Cardiac muscle cell (in vitro differentiated cells and primary cell): ENCODE measurements around the gene MED8. TPM values are rescaled to one million over a fixed set of nuclear protein-coding genes. Genes with fewer than 3 reads are reported as not detected.

Experiments
- DNase-seq, 2 donors: peaks; one replicate each; pipeline versions ENCODE4 v3.0.0 to v3.0.0-alpha.2; 2010 to 2017; ENCODE audit warnings: low read depth in 1 of 2, low spot score in 1 of 2
- H3K27ac ChIP-seq: fragments of 200-600 bp; sonication (generic); 2 replicates; pipeline ENCODE4 v1.5.1; 2016
- H3K27me3 ChIP-seq: fragments of 200-600 bp; sonication (generic); 2 replicates; pipeline ENCODE4 v1.6.0; 2016; ENCODE audit warnings: control low read depth
- H3K36me3 ChIP-seq: fragments of 200-600 bp; sonication (generic); 2 replicates; pipeline ENCODE4 v1.5.1; 2016; ENCODE audit warnings: control low read depth
- H3K4me1 ChIP-seq: fragments of 200-600 bp; sonication (generic); 2 replicates; pipeline ENCODE4 v1.8.1; 2017; ENCODE audit warnings: low read depth, mild to moderate bottlenecking, mixed run types
- H3K4me3 ChIP-seq: fragments of 200-600 bp; sonication (generic); 2 replicates; pipeline ENCODE4 v1.5.1; 2016; ENCODE audit warnings: mild to moderate bottlenecking
- H3K9me3 ChIP-seq: fragments of 200-600 bp; sonication (generic); 2 replicates; pipeline ENCODE4 v1.5.1; 2017; ENCODE audit warnings: low read depth, mild to moderate bottlenecking, control low read depth
- polyA plus RNA-seq: library from polyadenylated mRNA; unstranded; fragments of >200 nt; fragmentation: Nextera tagmentation; extraction: Ambion mirVana; gene quantifications from 2 replicates; pipeline ENCODE4 v1.2.1, GENCODE V29; 2016
- total RNA-seq: library from RNA; depleted of rRNA; stranded (reverse); fragments of >200 nt; gene quantifications from 2 replicates; pipeline ENCODE4 v1.2.3, GENCODE V29; 2016
- TF ChIP-seq, protein P1 (sequence below): IDR thresholded peaks from 2 replicates; pipeline ENCODE4 v1.5.1; 2012; ENCODE audit warnings: low read depth, mild to moderate bottlenecking, low read length

Gene MED8
- total and polyA plus RNA-seq, 2 experiments from 2014 or later = 25.5 to 38.8 TPM

DNA sequence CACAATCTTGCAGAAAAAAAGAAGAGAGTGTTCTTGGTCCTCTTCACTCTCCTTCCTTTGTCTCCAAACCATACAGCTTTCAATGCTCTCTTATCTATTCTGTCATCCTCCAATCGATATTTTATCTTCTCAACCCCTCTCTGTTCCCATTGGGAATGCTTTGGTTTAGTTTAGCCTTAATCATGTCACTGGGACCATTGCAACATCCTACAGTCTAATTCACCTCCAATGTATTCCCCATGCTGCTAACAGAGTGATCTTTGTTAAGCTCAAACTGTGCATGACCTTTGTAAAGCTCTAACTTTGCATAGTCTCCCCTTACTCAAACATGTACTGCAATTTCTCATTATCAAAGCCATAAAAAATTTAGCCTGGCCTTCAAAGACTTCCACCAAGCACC, 49.0 kb downstream of the MED8 start:
- Histone ChIP-seq H3K36me3 (no peaks in the 10 kb centered on the region), H3K4me1 (peaks cover 18% of the 10 kb centered on the region), H3K4me3 (no peak overlapping the region), H3K27me3 (no peaks in the 10 kb centered on the region), H3K27ac (no peak overlapping the region), H3K9me3 (no peaks in the 10 kb centered on the region)
- DNase-seq = no peak
- TF ChIP-seq, protein P1, sequence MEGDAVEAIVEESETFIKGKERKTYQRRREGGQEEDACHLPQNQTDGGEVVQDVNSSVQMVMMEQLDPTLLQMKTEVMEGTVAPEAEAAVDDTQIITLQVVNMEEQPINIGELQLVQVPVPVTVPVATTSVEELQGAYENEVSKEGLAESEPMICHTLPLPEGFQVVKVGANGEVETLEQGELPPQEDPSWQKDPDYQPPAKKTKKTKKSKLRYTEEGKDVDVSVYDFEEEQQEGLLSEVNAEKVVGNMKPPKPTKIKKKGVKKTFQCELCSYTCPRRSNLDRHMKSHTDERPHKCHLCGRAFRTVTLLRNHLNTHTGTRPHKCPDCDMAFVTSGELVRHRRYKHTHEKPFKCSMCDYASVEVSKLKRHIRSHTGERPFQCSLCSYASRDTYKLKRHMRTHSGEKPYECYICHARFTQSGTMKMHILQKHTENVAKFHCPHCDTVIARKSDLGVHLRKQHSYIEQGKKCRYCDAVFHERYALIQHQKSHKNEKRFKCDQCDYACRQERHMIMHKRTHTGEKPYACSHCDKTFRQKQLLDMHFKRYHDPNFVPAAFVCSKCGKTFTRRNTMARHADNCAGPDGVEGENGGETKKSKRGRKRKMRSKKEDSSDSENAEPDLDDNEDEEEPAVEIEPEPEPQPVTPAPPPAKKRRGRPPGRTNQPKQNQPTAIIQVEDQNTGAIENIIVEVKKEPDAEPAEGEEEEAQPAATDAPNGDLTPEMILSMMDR = no peak

DNA sequence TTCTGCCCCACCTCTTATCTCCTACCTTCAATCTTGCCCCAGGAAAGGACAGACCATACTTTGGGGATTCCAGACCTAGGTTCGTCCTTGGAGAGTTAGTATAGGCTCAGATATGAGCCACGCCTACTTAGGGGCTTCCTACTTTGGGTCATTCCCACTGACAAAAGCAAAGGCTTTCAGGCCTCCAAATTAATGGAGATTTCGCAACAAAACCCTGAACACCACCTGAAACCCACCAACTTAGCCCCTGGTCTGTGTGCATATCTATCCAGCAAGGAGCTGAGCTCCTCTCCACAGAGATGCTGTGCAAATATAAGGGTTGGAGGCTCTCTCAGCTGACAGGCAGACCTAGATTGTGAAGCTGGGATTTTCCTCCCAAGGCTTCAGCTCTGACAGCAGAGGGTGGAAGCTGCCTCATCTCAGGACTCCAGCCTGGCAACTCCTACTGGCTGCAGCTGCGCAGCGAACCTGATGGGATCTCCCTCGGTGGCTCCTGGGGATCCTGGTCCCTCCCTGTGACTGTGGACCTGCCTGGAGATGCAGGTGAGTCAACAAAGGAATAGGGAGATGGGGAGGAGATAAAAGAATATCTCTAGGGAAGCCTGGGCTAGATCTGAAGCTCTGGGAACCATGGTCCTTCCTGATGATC, 49.9 kb downstream of the MED8 start:
- Histone ChIP-seq H3K27me3 (no peaks in the 10 kb centered on the region), H3K4me1 (peaks cover 15% of the 10 kb centered on the region), H3K4me3 (no peak overlapping the region), H3K36me3 (no peaks in the 10 kb centered on the region), H3K27ac (no peak overlapping the region), H3K9me3 (no peaks in the 10 kb centered on the region)
- DNase-seq = no peak
- TF ChIP-seq, protein P1 = no peak

DNA sequence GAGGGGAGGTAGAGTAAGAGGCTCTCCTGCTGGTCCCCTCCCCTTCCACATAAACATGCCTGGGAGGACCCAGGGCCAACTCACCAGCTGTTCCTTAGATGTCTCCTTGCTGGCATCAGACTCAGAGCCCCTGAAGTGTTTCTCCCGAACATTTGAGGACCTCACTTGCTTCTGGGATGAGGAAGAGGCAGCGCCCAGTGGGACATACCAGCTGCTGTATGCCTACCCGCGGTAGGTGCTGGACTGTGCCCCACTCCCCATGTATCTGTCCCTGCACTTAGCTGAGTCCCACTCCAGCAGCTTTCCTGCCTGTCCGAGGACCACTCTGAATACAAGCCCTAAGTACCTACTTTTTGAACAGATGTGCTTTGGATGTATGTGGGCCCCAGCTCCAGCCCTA, 51.6 kb downstream of the MED8 start:
- no peak overlapping the region for H3K4me3 ChIP-seq
- no peaks in the 10 kb centered on the region for H3K9me3 ChIP-seq
- H3K4me1 ChIP-seq = peaks cover 13% of the 10 kb centered on the region
- H3K36me3 ChIP-seq = no peaks in the 10 kb centered on the region
- no peaks in the 10 kb centered on the region for H3K27me3 ChIP-seq
- TF ChIP-seq, protein P1 = no peak
- no peak for DNase-seq
- H3K27ac ChIP-seq = no peak overlapping the region

DNA sequence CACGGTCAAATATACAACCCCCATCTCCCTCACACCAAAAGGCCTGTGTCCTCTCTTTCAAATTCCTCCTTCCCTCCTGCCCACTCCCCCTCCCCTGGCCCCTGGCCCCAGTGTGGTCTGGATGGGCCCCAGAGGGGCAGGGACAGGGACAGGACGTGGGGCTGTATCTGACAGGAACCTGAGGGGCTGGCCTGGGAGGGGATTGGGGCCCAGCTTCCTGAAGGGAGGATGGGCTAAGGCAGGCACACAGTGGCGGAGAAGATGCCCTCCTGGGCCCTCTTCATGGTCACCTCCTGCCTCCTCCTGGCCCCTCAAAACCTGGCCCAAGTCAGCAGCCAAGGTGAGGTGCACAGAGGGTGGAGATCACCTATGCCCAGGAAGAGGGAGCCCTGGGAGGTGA, 52.0 kb downstream of the MED8 start, which contains the start of gene MPL:
TSS of gene MPL (plus strand) at position 231 of the 400 bp plus-strand sequence. CDS start at position 262, 31 bp downstream.
- Histone ChIP-seq H3K4me1 (peaks cover 13% of the 10 kb centered on the region), H3K36me3 (no peaks in the 10 kb centered on the region), H3K27ac (no peak within 1 kb of the TSS), H3K9me3 (no peaks in the 10 kb centered on the region), H3K27me3 (no peaks in the 10 kb centered on the region), H3K4me3 (no peak within 1 kb of the TSS)
- no peak for DNase-seq
- TF ChIP-seq, protein P1 = no peak

DNA sequence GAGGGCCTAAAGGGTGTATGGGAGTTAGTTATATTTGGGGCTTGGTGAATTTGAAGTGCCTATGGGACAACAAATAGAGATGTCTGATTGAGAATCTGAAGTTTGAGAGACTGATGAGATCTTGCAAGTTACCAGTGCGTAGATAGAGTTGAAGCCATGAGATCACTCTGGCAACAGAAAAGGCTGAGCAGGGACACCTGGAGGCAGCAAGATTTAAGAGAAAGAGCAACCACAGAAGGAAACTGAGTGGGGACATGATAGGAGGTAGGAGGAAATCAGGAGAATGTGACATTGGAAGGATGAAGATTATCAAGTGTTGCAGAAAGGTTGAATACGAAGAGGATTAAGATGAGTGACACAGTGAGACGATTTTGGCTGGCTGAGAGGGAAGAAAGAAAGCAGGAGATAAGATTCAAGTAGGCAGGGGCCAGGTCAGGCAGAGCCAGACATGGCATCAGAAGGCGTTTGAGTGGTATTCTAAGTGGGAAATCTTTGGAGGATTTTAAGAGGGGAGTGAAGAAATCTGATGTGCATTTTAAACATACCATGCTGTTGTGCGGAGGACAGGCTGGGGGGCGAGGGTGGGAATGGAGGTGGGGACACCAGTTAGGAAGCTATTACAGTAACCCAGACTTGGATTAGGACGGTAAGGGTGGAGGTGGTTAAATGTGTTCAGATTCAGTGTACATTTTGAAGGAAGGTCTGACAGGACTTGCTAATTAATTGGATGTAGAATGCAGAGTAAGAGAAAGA, 55.0 kb downstream of the MED8 start:
- TF ChIP-seq, protein P1 = no peak
- peak overlapping the region; percentile 60 for H3K27ac ChIP-seq

More for the DNA sequence above, 55.0 kb downstream of the MED8 start:
- peaks cover 13% of the 10 kb centered on the region for H3K4me1 ChIP-seq
- H3K27me3 ChIP-seq = no peaks in the 10 kb centered on the region
- no peaks in the 10 kb centered on the region for H3K36me3 ChIP-seq
- DNase-seq = peak in 1 of 2 donors; percentile 23
- H3K9me3 ChIP-seq = no peaks in the 10 kb centered on the region
- H3K4me3 ChIP-seq = no peak overlapping the region

Other genes with a start within 250 kb of the MED8 start
- gene EBNA1BP2, start 217.5 kb downstream of the MED8 start, total RNA-seq = 48.2 and 62.5 TPM in 2 replicates
- gene EBNA1BP2, start 217.5 kb downstream of the MED8 start, polyA plus RNA-seq = 60.0 and 65.0 TPM in 2 replicates
- 0.11 TPM in 1 of 2 replicates, not detected in the other for gene CFAP57, start 217.5 kb downstream of the MED8 start, total RNA-seq
- 0.09 and 0.72 TPM in 2 replicates for gene CFAP57, start 217.5 kb downstream of the MED8 start, polyA plus RNA-seq
- 2.0 and 2.3 TPM in 2 replicates for gene TMEM125, start 119.8 kb downstream of the MED8 start, total RNA-seq
- gene TMEM125, start 119.8 kb downstream of the MED8 start, polyA plus RNA-seq = 2.0 and 2.7 TPM in 2 replicates
- 0.12 TPM in 1 of 2 replicates, not detected in the other for gene C1orf210, start 104.2 kb downstream of the MED8 start, total RNA-seq
- not detected in 2 replicates for gene C1orf210, start 104.2 kb downstream of the MED8 start, polyA plus RNA-seq
- 2.2 and 5.0 TPM in 2 replicates for gene TIE1, start 88.8 kb downstream of the MED8 start, total RNA-seq
- gene TIE1, start 88.8 kb downstream of the MED8 start, polyA plus RNA-seq = 4.3 TPM in 1 of 2 replicates, not detected in the other
- gene MPL, start 52.0 kb downstream of the MED8 start, total RNA-seq = not detected in 2 replicates
- 0.10 TPM in 1 of 2 replicates, not detected in the other for gene MPL, start 52.0 kb downstream of the MED8 start, polyA plus RNA-seq
- gene CDC20, start 30.8 kb downstream of the MED8 start, total RNA-seq = 14.4 and 134 TPM in 2 replicates
- 18.7 and 163 TPM in 2 replicates for gene CDC20, start 30.8 kb downstream of the MED8 start, polyA plus RNA-seq
- 18.5 and 24.1 TPM in 2 replicates for gene ELOVL1, start 21.8 kb downstream of the MED8 start, total RNA-seq
- 38.6 and 50.0 TPM in 2 replicates for gene ELOVL1, start 21.8 kb downstream of the MED8 start, polyA plus RNA-seq
- 16.5 and 28.2 TPM in 2 replicates for gene SZT2, start 99 bp upstream of the MED8 start, total RNA-seq
- gene SZT2, start 99 bp upstream of the MED8 start, polyA plus RNA-seq = 10.3 and 11.5 TPM in 2 replicates
- 37.2 and 65.2 TPM in 2 replicates for gene HYI, start 64.1 kb upstream of the MED8 start, total RNA-seq
- 15.5 and 35.2 TPM in 2 replicates for gene HYI, start 64.1 kb upstream of the MED8 start, polyA plus RNA-seq
- gene PTPRF, start 141.1 kb upstream of the MED8 start, total RNA-seq = 33.9 and 72.8 TPM in 2 replicates
- gene PTPRF, start 141.1 kb upstream of the MED8 start, polyA plus RNA-seq = 44.1 and 70.9 TPM in 2 replicates